Measurements from ENCODE around the gene RORC. TPM values are rescaled to one million over a fixed set of nuclear protein-coding genes. Genes with fewer than 3 reads are reported as not detected.

Gene RORC
- polyA plus RNA-seq, 10 donors, result 1.1 to 12.3 (median 7.4) TPM

GRCh38 chr1:151849871-151850270 is 18.3 kb upstream of the RORC start:
- no peak for DNase-seq

- DNase-seq, result no peak
Observed at GRCh38 chr1:151849126-151849525, 17.5 kb upstream of the RORC start.

GRCh38 chr1:151847867-151848596 is 16.4 kb upstream of the RORC start:
- DNase-seq, result peak in 1 of 3 donors; percentile 37

- no peak for DNase-seq
Observed at GRCh38 chr1:151846686-151847237, 15.2 kb upstream of the RORC start.

GRCh38 chr1:151846062-151846568 is 14.5 kb upstream of the RORC start:
- DNase-seq, result no peak

GRCh38 chr1:151843398-151843797 is 11.8 kb upstream of the RORC start:
- no peak for DNase-seq

GRCh38 chr1:151841141-151841540 is 9.5 kb upstream of the RORC start:
- no peak for DNase-seq

- no peak for DNase-seq
Observed at GRCh38 chr1:151840421-151840820, 8.8 kb upstream of the RORC start.

- peak in 1 of 3 donors; percentile 51 for DNase-seq
Observed at GRCh38 chr1:151839457-151840403, 8.1 kb upstream of the RORC start, which contains the start of gene C2CD4D. Gene C2CD4D (minus strand): TSS chr1:151839820. CDS start chr1:151838989, 831 bp downstream.

GRCh38 chr1:151839082-151839412 is 7.4 kb upstream of the RORC start:
- DNase-seq, result no peak

- peak in 1 of 3 donors; percentile 62 for DNase-seq
Observed at GRCh38 chr1:151838222-151839081, 6.8 kb upstream of the RORC start.

- DNase-seq, result no peak
Observed at GRCh38 chr1:151837884-151838221, 6.3 kb upstream of the RORC start.

GRCh38 chr1:151837197-151837596 is 5.6 kb upstream of the RORC start:
- DNase-seq, result no peak

GRCh38 chr1:151835596-151835995 is 4.0 kb upstream of the RORC start:
- DNase-seq, result no peak

GRCh38 chr1:151834239-151834638 is 2.6 kb upstream of the RORC start:
- no peak for DNase-seq

GRCh38 chr1:151833172-151833900 is 1.7 kb upstream of the RORC start:
- no peak for DNase-seq

- peak in 1 of 3 donors; percentile 59 for DNase-seq
Observed at GRCh38 chr1:151832318-151832980, 847 bp upstream of the RORC start.

- DNase-seq, result no peak
Observed at GRCh38 chr1:151831256-151831591, 378 bp downstream of the RORC start.

GRCh38 chr1:151830055-151830454 is 1.5 kb downstream of the RORC start:
- no peak for DNase-seq

- no peak for DNase-seq
Observed at GRCh38 chr1:151829352-151830046, 2.1 kb downstream of the RORC start.

All from muscle of back (tissue), 11 donors.